HS-27A (cell line): ENCODE measurements around the gene CAMKK2.
A peak's percentile ranks its signal among the peaks of the same experiment; 100 is the strongest.
"Not testable (repeated sequence)": the region's sequence is repeated elsewhere in the genome, so short reads cannot be mapped to it uniquely, and the experiment has no call there.

ENCODE experiments used
- DNase-seq: peaks from one replicate; pipeline ENCODE4 v3.0.0-alpha.2; 2012; ENCODE audit warnings: low read depth, missing footprints

CAMKK2 gene

DNA sequence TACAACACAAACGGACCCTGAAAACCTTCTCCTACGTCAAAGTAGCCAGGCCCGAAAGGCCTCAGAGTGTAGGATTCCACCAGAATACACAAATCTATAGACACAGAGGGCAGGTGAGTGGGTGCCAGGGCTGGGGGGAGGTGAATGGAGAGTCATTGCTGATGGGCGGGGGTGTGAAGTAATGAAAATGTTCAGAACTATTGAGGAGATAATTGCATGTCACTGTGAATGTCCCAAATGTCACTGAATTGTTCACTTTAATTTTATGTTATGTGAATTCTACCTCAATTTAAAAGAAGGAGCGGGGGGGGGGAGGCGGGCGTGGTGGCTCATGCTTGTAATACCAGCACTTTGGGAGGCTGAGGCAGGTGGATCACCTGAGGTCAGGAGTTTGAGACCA, 50.6 kb downstream of the CAMKK2 start:
- no peak for DNase-seq

DNA sequence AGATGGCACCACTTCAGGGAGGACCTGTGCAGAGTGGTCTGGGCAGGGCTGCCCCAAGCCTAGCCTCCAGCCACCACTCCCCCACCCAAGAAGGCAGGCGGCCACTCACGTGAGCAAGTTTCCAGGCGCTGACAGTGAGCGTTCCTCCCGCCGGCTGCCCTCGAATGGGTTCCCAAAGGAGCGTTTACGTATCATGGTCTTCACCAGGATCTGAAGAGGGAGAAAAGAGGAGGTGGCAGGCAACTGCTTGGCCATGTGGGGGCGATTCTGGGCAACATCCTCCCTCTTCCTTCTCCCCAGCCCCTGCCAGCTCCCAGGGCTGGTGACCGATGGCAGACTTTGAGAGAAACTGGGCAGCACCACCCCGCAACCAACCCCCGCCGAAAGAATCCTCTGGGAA, 51.5 kb downstream of the CAMKK2 start:
- no peak for DNase-seq

DNA sequence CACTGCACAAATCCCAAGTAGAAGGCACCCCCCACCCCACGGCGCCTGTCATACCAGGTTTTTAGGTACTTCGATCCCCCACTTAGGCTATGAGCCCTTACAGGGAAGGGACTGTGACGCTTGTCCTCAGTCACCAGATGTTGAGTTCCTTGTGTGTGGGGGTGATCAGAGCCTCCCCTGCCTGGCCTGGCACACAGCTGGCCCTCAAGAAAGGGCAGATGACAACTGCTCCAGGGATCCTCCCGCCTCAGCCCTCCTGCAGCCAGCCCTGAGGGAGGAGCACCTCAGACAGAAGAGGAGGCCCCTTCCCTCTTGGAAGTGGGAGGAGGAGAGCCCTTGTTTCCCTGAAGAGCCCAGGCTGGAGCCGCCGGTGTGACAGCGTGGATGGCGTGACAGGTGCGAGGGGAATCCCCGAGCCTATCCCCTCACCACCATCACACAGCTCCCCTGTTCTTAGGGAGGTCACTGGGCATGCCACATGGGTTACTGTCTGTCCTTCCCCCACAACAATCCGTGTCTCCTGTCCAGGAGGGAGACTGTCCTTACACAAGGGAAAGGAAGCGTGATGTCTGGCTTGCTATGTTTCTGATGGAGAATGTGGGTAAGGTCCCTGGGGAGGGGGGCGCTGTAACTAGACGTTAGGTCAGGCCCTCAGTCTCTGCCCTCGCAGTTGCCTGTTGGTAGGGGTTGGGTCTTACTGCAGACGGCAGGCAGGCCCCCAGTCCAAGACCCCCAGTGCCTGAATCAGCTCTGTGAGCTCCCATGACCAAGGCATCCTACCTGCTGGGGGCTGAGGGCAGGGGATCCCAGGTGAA, 55.1 kb downstream of the CAMKK2 start:
- DNase-seq = no peak

DNA sequence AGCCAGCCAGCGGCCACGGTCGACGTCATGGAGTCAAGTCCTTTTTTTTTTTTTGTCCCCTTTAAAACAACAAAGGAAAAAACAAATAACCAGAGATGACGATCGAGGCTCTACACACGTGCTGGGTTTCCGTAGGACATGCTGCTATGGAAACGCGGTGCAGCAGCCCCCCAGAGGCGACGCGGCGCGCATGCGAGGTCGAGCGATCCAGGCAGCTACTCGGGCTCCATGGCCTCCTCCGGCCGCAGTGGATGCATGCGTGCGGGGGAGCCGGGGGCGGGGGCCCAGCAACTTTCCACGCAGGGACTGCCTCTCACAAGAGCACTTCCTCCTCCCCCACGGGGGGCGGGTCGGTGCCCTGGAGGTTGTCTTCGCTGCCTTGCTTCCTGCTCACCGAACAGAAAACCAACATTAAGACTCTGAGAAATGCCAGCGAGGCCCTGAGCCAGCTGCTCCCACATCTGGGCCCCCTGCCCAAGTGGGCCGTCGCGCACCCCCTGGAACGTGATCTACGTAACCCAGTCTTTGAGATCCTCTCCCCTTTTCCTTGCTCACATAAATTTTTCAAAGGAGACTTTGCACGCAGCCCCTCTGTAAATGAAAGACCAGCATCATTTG, 55.9 kb downstream of the CAMKK2 start:
- no peak for DNase-seq

DNA sequence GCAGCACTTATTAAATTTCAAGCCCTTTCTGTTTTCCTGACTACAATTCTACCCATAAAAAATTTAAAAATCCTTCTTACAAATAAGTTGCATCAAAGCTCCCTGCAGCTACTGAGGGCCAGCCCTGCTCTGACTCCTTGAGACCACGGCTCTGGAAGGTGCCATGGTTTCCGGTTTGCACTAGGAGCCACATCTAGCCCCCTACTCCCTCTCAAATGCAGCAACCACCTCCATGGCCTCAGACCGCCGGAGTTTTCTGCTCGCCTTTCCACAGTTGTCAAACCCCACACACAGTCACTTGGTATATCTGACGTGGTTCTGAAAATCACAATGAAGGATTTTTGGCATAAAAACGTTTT, 56.5 kb downstream of the CAMKK2 start:
- DNase-seq = no peak

DNA sequence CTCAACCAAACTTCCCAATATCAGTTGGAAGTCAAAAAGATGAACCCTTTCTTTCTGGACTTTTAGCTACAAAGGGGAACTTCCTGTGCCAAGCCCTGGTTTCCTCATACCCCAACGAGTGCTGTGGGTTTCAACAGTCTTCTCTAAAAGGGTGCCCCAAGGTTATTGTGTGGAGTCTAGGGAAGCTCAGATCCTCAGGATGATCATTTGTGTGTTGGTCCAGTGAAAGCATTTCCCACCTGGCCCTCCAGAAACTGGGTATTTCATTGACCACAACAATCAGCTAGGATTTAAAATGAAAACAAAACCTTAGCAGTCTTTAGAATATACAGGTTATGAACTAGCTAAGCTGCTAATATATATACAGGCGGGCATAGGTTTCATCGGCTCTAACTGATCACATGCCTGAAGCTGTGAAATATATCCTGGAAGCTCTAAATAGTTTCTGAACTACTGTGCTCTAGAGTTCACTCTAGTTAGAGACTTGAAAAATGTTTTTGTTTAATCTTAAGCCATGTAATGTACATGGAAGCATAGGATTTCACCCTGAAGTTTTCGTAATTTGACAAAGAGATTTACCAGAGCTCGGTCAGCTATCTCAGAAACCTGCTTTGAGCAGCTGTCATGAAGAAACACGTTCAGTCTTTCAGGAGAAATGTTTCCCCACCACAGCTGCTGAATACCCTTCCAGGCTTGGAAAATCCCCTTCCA, 57.0 kb downstream of the CAMKK2 start:
- no peak for DNase-seq

DNA sequence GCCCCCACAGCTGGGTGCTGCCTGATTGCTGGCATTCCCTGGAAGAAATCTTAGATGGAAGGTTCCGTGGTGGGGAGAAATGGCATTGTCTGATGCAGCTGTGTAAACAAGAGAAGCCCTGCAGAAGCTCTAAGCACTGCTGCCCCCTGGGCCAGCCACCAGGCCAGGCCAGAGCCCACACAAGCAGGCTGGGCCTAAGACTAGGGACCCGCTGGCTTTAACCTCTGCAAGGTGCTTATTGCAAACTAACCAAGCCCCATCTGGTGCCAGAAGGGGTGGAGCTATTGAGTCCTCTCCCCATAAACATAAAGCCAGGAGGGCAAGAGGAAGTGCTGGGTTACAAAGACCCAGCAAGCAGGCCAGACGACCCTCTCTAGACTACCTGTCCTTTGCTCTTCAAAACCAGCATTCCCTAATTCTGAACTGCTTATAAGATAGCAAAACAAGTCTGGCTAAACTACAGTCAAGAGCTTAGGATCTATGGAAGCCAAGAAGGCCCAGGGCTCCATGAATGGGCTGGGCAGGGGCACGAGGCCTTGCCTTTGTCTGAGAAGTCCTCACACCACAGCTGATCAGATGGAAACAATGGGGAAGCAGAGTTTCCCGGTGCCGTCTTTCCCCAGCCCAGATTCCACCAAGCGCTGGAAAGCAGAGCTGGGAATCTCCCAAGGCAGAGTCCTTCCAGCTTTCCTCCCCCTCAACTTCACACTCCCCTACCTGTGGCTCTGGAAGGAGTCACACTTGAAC, 57.7 kb downstream of the CAMKK2 start:
- no peak for DNase-seq

DNA sequence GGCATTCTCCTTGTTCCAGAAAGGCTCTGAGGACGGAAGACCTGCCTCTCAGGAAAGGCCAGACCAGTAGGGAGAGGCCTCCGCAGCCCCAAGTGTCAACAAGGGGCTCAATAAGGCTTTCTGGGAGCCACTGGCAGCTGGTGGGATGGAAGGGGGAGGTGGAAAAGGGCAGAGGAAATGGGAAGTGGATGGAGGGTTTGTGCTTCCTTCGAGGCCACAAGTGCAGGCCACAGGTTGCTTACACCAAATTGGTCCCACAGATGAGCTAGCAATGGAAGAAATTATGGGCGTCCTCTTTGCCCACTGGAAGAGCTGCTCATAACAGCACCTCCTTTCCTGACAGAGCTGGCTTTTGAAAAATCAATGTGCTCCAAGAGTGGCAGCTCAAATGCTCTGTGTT, 58.4 kb downstream of the CAMKK2 start:
- DNase-seq = no peak

DNA sequence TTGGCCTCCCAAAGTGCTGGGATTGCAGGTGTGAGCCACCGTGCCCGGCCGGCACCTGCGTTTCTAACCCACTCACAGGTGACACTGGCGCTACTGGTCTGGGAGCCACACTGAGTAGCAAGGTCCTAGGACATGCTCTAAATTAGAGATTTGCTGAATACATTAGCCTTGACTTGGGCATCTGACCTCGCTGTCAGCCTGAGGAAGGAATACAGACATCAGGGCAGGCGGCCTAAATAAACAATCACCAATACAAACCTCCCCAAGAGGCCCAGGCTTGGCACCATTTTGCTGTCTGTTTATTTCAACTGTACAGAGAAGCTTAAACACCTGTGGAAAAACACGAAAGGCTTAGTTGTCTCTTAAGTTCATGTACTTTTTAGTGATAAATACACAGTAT, 59.1 kb downstream of the CAMKK2 start:
- no peak for DNase-seq

DNA sequence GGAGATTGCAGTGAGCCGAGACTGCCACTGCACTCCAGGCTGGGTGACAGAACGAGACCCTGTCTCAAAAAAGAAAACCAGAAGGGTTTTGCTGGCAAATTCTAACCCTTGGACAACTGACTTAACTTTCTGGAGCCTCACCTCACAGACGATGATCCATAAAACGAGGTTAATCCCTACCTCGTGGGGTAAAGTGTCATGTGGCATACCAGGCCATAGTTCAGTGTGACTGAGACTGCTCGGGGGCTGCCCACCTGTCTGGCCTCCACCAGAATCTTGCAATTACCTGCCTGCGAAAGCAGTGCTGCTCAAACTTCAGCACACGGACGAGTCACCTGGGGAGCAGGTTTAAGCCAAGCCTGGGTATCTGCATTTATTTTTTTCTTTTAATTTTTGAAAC, 59.7 kb downstream of the CAMKK2 start:
- DNase-seq = no peak

DNA sequence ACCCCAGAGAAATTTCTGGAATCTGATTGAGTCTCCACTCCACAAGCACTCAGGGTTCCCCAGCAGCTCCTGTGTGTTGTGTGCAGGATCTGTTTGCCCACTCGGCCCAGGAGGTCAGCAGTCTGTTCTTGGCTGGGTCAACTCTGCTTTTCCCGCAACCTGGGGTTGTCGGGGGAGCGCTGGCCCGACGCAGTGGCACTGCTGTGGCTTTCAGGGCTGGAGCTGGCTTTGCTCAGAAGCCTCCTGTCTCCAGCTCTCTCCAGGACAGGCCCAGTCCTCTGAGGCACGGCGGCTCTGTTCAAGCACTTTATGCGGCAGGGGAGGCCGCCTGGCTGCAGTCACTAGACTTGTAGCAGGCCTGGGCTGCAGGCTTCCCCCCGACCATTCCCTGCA, 62.9 kb downstream of the CAMKK2 start:
- no peak for DNase-seq

DNA sequence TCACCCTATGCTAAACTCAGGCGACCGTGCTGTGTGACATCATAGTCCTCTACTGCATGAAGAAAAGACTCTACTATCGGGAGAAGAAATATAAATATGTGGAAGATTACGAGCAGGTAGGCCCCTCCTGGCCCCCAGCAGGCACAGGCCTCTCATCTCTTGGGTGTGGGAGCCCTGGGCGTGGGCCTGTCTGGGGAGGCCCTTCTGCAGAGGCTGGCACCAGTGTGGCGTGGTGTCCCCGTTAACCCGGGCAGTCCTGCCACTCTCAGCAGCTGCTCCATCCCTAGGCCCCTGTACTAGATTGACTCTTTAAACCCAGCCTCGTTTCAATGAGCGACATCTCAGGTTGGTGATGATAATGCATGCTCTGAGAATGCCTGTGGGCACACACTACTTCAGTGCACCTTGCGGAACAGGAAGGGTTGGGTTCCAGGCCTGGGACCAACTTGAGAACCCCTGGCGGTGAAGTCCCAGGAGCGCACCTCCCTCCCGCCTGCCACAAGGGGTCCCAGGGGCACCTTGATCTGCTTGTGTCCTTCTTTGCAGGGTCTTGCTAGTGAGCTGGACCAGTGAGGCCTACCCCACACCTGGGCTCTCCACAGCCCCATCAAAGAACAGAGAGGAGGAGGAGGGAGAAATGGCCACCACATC, 63.4 kb downstream of the CAMKK2 start:
- no peak for DNase-seq

DNA sequence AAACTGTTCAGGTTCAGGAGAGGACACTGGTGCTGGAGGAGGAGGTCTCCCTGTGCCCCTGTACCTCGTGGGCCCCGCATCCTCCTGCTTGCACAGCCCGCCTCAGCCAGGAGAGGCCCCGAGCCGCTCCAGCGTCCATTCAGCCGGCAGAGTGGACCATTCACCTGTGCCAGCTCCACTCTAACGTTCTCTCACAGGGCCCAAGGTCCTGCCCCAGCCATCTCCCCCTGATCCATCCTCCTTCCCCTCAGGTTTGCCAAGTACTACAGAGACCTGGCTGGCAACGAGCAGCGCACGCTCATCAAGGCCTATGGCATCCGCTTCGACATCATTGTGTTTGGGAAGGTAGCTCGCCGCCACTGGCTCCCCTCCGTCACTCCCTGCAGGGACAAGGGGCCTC, 64.3 kb downstream of the CAMKK2 start:
- DNase-seq = no peak

DNA sequence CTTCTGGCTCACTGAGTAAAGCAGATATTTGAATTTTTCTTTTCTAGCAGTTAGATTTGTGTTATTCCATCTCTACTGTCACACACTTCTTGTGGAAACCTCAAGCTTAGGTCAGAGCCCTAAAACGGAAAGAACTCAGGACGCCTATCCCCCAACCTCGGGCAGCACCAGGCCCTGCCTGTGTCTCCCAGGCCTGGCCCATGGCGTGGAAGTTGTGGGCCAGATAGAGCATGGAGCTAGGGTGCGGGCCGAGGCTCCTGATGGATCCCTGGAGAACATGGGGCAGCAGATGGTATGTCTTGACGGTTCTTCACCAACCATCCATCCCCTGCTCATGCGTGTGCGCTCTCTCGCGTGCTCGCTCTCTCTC, 66.0 kb downstream of the CAMKK2 start:
- DNase-seq = no peak

DNA sequence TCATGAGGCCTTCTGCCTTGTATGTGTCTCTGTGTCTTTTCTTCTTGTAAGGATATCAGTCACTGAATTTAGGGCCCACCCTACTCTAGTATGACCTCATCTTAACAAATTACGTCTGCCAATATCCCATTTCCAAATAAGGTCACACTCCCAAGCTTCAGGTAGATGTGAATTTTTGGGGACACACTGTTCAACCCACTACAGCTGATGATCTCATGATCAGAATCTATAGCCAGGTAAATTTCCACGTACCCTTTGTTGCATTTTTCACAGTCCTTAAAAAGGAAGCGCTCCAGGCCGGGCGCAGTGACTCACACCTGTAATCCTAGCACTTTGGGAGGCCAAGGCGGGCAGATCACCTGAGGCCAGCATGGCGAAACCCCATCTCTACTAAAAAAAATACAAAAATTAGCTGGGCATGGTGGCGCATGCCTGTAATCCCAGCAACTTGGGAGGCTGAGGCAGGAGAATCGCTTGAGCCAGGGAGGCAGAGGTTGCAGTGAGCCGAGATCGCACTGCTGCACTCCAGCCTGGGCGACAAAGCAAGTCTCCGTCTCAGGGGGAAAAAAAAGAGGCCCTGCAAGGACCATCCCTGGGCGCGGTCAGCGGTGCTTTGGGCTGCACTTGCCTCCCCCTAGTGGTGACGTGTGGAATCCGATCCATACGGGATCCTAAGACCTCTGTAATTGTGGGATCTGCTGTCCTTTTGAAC, 66.5 kb downstream of the CAMKK2 start:
- DNase-seq = peak; percentile 12

DNA sequence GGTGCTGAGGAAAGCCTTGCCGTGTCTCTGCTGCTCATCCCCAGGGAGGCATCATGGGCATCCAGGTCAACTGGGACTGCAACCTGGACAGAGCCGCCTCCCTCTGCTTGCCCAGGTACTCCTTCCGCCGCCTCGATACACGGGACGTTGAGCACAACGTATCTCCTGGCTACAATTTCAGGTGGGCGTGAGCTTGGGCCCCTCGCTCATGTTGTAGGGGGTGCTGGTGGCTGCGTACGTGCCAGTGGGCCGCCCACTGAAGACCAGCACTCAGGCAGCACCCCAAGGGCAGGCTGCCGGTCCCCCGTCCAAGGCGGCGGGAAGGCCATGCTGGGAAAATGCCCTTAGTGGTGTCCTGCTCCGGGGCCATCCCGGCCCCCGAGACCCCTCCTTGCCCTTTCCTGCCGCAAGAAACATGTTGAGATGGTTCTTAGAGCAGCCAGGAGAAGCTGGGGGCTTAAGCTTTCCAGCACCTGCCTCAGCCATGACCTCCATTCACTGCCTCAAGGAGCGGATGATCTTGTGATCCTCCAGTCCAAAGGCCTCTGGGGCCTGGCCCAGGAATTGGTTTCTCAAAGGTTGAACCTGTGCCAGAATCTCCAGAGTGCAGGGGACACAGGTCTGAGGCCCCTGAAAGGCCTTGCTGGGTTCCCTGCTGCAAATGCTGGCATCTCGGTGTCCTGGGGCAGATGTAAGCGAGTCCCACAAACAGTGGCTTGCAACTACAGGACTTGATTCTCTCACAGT, 67.4 kb downstream of the CAMKK2 start:
- DNase-seq = no peak

DNA sequence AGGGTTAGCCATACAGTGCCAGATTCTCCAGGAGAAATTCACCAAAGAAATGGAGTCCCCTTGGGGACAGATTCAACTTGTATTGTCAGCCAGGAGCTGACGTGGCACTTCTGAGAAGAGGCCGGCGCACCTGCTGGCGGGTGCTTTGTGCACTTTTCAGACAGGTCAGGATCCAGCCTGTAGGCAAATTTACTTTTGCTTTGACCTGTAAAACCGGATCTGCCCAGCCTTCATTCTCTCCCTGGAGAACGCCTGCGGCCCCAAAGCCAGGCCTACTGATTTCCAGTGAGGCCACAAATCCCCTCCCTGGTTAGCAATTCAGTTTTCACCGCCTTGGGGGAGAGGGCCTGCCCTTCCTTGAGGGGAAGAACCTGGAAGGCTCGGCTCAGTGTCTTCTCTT, 69.2 kb downstream of the CAMKK2 start:
- no peak for DNase-seq

DNA sequence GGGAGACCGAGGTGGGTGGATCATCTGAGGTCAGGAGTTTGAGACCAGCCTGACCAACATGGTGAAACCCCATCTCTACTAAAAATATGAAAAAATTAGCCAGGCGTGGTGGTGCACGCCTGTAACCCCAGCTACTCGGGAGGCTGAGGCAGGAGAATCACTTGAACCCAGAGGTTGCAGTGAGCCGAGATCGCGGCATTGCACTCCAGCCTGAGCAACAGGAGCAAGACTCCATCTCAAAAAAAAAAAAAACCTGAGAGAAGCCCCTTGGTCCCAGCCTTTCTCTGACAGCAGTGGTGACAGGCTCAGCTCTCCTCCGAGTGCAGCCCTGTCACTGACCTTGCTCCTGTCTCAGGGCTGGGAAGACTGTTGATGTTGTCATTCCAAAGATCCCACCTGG, 69.6 kb downstream of the CAMKK2 start:
- not testable (repeated sequence) for DNase-seq

DNA sequence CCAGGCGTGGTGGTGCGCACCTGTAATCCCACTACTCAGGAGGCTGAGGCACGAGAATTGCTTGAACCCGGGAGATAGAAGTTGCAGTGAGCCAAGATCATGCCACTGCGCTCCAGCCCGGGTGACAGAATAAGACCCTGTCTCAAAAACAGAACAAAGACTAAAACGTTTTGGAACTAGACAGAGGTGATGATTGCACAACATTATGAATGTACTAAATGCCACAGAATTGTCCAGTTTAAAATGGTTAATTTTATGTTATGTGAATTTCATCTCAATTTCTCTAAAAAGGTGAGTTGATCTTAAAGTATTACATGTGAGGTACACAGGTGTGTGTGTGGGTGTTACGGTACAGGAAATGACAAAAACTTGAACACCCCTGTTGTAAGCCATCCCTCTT, 70.1 kb downstream of the CAMKK2 start:
- DNase-seq = no peak

DNA sequence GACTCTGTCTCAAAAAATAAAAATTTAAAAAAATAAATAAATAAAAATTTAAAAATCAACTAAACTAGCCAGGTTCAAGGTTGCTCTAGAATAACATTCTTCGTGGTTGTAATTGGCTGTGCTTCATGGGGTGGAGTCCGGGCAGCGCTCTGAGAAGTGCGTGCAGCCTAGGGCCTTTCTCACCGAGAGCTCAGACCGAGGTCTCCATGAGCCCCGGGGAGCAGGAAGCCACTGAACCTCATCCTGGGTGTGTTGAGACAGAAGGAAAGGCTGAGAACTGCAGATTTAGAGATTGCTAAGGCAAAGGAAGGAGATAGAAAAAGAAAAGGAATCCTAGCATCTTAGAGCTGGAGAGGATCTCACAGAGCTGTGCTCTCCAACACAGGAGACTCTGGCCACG, 71.9 kb downstream of the CAMKK2 start:
- DNase-seq = no peak
